HG03469 (cell line): ENCODE data around the gene ABCD1.

Experiments used
- ATAC-seq: cut with Tn5 transposase; IDR thresholded peaks from one replicate; pipeline ENCODE4 v1.9.1; 2021; ENCODE audit warnings: mild to moderate bottlenecking, moderate library complexity, moderate number of reproducible peaks; ENCODE audit not compliant: unreplicated experiment

Gene ABCD1

GRCh38 chrX:153782313-153782712 lies 57.7 kb downstream of the ABCD1 start:
- ATAC-seq, result no peak

DNA sequence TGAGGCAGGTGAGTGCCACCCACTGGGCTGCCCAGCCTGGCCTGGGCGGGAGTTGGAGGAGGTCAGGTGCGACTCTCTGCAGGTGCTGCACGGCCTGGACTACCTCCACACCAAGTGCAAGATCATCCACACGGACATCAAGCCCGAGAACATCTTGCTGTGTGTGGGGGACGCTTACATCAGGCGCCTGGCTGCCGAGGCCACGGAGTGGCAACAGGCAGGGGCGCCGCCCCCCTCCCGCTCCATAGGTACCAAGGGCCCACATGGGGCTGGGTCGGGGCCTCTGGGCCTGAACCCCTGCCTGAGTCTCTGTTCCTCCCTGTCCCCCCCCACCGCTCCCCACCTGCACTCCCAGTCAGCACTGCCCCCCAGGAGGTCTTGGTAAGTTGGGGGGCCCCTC lies 58.2 kb downstream of the ABCD1 start:
- no peak for ATAC-seq

GRCh38 chrX:153783378-153784013 lies 58.8 kb downstream of the ABCD1 start:
- ATAC-seq, result no peak

DNA sequence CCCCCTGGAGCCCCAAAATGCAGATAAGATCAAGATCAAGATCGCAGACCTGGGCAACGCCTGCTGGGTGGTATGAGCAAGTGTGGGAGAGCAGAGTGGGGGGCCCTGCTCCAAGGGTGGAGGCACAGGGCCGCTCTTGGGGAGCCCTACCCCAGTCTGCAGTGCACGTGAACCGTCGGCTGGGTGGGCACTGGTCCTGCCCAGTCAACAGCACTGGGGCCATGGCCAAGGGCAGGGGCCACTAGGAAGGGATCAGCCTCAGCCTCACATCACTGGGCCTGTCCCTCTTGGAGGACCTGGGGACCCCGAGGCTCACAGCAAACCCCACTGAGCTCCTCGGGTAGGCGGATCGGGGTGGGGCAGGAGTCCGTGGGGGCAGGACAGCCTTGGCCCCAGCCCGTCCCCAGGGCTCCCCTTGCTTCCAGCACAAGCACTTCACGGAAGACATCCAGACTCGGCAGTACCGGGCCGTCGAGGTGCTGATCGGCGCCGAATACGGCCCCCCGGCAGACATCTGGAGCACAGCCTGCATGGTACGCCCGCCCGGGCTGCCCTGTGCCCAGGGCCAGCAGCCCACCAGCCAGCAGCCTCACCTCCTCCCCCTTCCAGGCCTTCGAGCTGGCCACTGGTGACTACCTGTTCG lies 59.8 kb downstream of the ABCD1 start:
- no peak for ATAC-seq

DNA sequence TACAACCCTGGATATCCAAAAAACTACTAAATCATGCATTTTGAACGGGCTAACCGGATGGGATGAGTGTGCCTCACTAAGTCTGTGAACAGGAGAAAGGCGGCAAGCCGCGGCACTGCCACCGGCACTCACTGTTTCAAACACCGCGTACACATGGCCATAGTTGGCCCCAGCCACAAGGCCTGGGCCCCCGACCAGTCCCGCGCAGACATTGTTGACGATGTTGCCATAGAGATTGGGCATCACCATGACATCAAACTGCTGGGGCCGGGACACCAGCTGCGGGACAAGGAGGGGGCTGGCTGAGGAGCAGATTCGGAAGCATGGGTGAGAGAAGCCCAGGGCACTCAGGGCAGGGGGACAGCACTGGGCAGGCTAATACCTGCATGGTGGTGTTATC lies 62.0 kb downstream of the ABCD1 start:
- no peak for ATAC-seq

- ATAC-seq, result no peak
These were observed 65.0 kb downstream of the ABCD1 start for GRCh38 chrX:153789654-153790053.

DNA sequence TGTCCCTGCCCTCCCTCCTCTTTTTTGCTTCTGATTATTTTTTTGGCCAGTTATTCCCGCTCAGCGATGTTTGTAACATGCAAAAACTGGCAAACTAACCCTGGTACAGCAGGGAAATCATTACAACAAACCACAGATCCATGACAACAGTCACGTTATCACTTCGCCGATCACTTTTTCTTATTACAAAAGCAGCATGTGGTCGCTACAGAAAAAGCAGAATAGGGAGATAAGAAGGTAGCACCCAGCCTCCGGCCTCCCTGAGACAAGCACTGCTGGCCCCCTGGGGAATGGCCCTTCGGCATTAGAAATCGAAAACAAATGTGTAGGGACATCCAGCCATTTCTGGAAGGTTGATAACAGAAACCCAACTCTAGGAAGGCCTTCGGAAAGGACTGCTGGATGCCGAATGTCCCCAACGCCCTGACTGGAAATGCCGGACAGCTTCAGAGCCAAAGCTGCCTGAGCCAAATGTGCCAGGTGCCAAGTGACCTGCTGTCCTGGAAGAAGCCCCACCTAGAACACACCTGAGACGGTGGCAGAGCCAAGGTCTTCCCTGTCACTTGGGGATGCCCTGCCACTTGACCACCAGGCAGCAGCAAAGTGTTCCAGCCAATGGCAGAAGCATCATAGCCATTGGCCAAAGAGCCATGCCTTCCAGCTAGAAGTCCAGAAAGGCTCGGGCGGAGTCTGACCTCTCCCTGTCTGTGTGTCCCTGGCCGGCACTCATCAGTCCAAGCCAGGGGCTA lies 66.6 kb downstream of the ABCD1 start:
- ATAC-seq, result no peak

- ATAC-seq, result no peak
These were observed 67.7 kb downstream of the ABCD1 start for GRCh38 chrX:153792368-153792767.

GRCh38 chrX:153793291-153793690 lies 68.6 kb downstream of the ABCD1 start:
- ATAC-seq, result no peak
